ENCODE measurements around the gene PDCD2L. TPM values are rescaled to one million over a fixed set of nuclear protein-coding genes. Genes with fewer than 3 reads are reported as not detected.

Gene PDCD2L
- total RNA-seq, 1 experiment from 2014 or later = 27.1 TPM

DNA sequence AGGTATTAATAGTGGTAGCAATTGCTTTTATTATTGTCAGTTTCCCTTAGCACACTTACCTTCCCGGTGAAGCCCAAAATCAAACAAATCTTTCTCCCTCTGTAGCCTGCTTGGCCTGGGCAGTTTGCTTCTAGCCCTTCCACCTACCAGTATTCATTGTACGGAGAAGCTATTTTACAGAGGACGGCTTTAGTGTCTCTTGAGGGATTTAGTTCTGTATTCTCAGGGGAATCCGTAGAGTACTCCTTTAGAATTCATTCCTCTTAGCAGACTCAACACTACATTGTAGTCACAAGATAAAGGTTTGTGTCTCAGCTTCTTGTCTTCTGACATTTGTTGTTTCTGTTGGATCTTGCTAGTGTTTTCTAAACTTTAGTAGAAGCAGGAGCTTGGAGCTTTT, 53.2 kb downstream of the PDCD2L start:
- CTCF ChIA-PET = no interaction called here

DNA sequence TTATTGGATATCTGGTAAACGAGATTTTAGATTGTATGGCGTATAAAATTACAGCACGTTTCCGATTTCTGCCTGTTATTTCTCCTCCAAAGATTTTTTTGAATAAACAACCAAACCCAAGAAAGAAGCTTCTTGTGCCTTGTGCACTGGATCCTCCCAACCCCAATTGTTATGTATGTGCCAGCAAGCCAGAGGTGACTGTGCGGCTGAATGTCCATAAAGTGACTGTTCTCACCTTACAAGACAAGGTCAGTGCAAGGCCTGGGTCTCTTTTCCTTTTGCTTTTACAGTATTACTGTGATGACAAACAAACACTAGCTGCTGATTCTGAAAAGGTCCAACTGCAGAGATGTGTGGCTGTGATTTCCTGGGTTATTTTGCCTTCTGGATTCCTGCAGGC, 54.5 kb downstream of the PDCD2L start:
- H3K4me1 ChIP-seq (ENCODE audit: insufficient read depth, low read length, poor library complexity, severe bottlenecking) = no peaks in the 10 kb centered on the region
- no peaks in the 10 kb centered on the region for H3K27me3 ChIP-seq (replicated peaks; ENCODE audit: insufficient read depth, low read depth, low read length, poor library complexity)
- intact Hi-C loops (cut with micrococcal nuclease; ENCODE audit: unreplicated experiment) = no loop called here
- H3K9me3 ChIP-seq (ENCODE audit: low read depth, low read length, poor library complexity, severe bottlenecking) = no peaks in the 10 kb centered on the region
- H3K27ac ChIP-seq (ENCODE audit: low read depth, low read length, poor library complexity, severe bottlenecking) = no peak overlapping the region
- TF ChIP-seq EZH2 (IDR thresholded peaks at IDR 0.05; ENCODE audit: borderline replicate concordance, low read depth, low read length, poor library complexity, severe bottlenecking) = no peak
- TF ChIP-seq, protein P1, sequence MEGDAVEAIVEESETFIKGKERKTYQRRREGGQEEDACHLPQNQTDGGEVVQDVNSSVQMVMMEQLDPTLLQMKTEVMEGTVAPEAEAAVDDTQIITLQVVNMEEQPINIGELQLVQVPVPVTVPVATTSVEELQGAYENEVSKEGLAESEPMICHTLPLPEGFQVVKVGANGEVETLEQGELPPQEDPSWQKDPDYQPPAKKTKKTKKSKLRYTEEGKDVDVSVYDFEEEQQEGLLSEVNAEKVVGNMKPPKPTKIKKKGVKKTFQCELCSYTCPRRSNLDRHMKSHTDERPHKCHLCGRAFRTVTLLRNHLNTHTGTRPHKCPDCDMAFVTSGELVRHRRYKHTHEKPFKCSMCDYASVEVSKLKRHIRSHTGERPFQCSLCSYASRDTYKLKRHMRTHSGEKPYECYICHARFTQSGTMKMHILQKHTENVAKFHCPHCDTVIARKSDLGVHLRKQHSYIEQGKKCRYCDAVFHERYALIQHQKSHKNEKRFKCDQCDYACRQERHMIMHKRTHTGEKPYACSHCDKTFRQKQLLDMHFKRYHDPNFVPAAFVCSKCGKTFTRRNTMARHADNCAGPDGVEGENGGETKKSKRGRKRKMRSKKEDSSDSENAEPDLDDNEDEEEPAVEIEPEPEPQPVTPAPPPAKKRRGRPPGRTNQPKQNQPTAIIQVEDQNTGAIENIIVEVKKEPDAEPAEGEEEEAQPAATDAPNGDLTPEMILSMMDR (conservative IDR thresholded peaks at IDR 0.05; ENCODE audit: low read depth, low read length) = no peak
- peaks cover 81% of the 10 kb centered on the region for H3K36me3 ChIP-seq (ENCODE audit: insufficient read depth, low read length, poor library complexity, severe bottlenecking)
- no peak overlapping the region for H3K4me3 ChIP-seq (ENCODE audit: low read depth, low read length, poor library complexity, severe bottlenecking)
- no TSS peak for BruUV-seq (replicated peaks)
- ChIA-PET CTCF (no interaction called here), POLR2A (ENCODE audit: low non-redundant PET) (interaction anchor here (0.6 kb wide), 1 partner anchor 18 kb away, joined by 4 read pairs; no protein-coding TSS in a partner anchor)
- no peak for DNase-seq (ENCODE audit: low spot score)

More for the DNA sequence above, 53.2 kb downstream of the PDCD2L start:
- Histone ChIP-seq H3K27ac (ENCODE audit: low read depth, low read length, poor library complexity, severe bottlenecking) (peak overlapping the region; percentile 14), H3K4me1 (ENCODE audit: insufficient read depth, low read length, poor library complexity, severe bottlenecking) (no peaks in the 10 kb centered on the region), H3K4me3 (ENCODE audit: low read depth, low read length, poor library complexity, severe bottlenecking) (no peak overlapping the region), H3K27me3 (replicated peaks; ENCODE audit: insufficient read depth, low read depth, low read length, poor library complexity) (no peaks in the 10 kb centered on the region), H3K36me3 (ENCODE audit: insufficient read depth, low read length, poor library complexity, severe bottlenecking) (peaks cover 82% of the 10 kb centered on the region), H3K9me3 (ENCODE audit: low read depth, low read length, poor library complexity, severe bottlenecking) (no peaks in the 10 kb centered on the region)
- TF ChIP-seq, protein P1 (conservative IDR thresholded peaks at IDR 0.05; ENCODE audit: low read depth, low read length) = no peak
- TF ChIP-seq EZH2 (IDR thresholded peaks at IDR 0.05; ENCODE audit: borderline replicate concordance, low read depth, low read length, poor library complexity, severe bottlenecking) = no peak
- intact Hi-C loops (cut with micrococcal nuclease; ENCODE audit: unreplicated experiment) = no loop called here
- POLR2A ChIA-PET (ENCODE audit: low non-redundant PET) = no interaction called here
- BruUV-seq (replicated peaks) = no TSS peak
- DNase-seq (ENCODE audit: low spot score) = peak; percentile 43

DNA sequence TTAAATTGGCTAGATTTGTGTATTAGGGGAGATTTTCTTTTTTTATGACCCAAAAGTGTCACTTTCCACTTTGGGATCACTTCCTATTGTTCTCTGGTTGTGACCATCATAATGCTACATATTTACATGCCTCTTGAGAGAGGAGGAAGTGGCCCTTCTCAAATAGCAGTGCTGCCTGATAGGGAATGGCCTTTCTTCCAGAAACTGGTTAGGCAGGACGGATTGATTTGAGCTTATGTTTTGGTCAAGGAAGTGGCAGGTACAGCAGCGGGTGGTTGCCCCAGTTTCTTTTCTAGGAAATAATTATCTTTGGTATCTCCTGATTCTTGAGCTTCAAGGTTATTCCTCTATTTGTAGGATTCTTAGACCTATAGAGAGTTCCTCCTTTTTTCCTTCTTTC, 55.4 kb downstream of the PDCD2L start:
- BruUV-seq (replicated peaks) = no TSS peak
- ChIA-PET CTCF (no interaction called here), POLR2A (ENCODE audit: low non-redundant PET) (interaction anchor here (0.6 kb wide), 1 partner anchor 34 kb away, joined by 7 read pairs; no protein-coding TSS in a partner anchor)
- Histone ChIP-seq H3K27ac (ENCODE audit: low read depth, low read length, poor library complexity, severe bottlenecking) (no peak overlapping the region), H3K27me3 (replicated peaks; ENCODE audit: insufficient read depth, low read depth, low read length, poor library complexity) (no peaks in the 10 kb centered on the region), H3K9me3 (ENCODE audit: low read depth, low read length, poor library complexity, severe bottlenecking) (no peaks in the 10 kb centered on the region), H3K36me3 (ENCODE audit: insufficient read depth, low read length, poor library complexity, severe bottlenecking) (peaks cover 81% of the 10 kb centered on the region), H3K4me1 (ENCODE audit: insufficient read depth, low read length, poor library complexity, severe bottlenecking) (no peaks in the 10 kb centered on the region), H3K4me3 (ENCODE audit: low read depth, low read length, poor library complexity, severe bottlenecking) (no peak overlapping the region)
- intact Hi-C loops (cut with micrococcal nuclease; ENCODE audit: unreplicated experiment) = no loop called here
- TF ChIP-seq, protein P1 (conservative IDR thresholded peaks at IDR 0.05; ENCODE audit: low read depth, low read length) = no peak
- TF ChIP-seq EZH2 (IDR thresholded peaks at IDR 0.05; ENCODE audit: borderline replicate concordance, low read depth, low read length, poor library complexity, severe bottlenecking) = no peak
- no peak for DNase-seq (ENCODE audit: low spot score)
